Nephron (organoid): Measurements from ENCODE around the gene CRACR2B.
A peak's percentile ranks its signal among the peaks of the same experiment; 100 is the strongest.

ENCODE experiments used
- H3K27ac Mint-ChIP-seq, 3 experiments: 2 replicates each; pipeline ENCODE4 v1.8.0; 2020; ENCODE audit warnings: mixed read lengths in 3 of 3, mild to moderate bottlenecking in 2 of 3, moderate library complexity in 1 of 3
- H3K27me3 Mint-ChIP-seq: 2 replicates; pipeline ENCODE4 v1.8.0; 2021; ENCODE audit warnings: low read depth, mild to moderate bottlenecking, moderate library complexity, mixed read lengths
- H3K36me3 Mint-ChIP-seq: 2 replicates; pipeline ENCODE4 v1.8.0; 2020; ENCODE audit warnings: low read depth, mixed read lengths
- H3K4me1 Mint-ChIP-seq: 2 replicates; pipeline ENCODE4 v1.8.0; 2020; ENCODE audit warnings: mixed read lengths
- H3K4me3 Mint-ChIP-seq, 3 experiments: 2 replicates each; pipeline ENCODE4 v1.8.0; 2020; ENCODE audit warnings: mild to moderate bottlenecking in 3 of 3, mixed read lengths in 3 of 3, moderate library complexity in 2 of 3
- H3K9me3 Mint-ChIP-seq: 2 replicates; pipeline ENCODE4 v1.8.0; 2020; ENCODE audit warnings: mixed read lengths
- TF ChIP-seq, protein P1 (sequence below), 3 experiments: fragments of 200-600 bp; sonication (generic); IDR thresholded peaks; one replicate each; pipeline ENCODE4 v1.5.0; 2021; ENCODE audit warnings: antibody characterized with exemption in 3 of 3; ENCODE audit not compliant: unreplicated experiment in 3 of 3

The CRACR2B gene

DNA sequence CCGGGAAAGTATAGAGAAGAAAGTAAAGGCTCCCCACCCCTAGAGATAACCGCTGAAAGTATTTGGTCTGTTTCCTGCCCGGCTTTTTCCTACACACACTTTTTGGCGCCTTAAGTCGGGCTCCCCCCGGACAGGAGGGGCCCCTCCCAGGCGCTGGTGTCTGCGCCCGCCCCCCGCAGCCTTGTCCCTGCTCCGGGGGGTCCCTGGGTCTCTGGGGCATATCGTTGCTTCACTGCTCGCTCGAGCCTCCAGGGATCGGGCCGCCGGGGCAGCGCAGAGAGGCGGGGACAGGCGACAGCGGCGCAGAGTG, 928 bp upstream of the CRACR2B start:
- Mint-ChIP-seq H3K4me1 (peaks cover 34% of the 10 kb centered on the region), H3K4me3 (peak overlapping the region; percentile 71 to 78 (median 71)), H3K36me3 (peaks cover 8% of the 10 kb centered on the region), H3K27me3 (peaks cover 42% of the 10 kb centered on the region), H3K27ac (peak overlapping the region in 2 of 3 experiments; percentile 60 to 84), H3K9me3 (no peaks in the 10 kb centered on the region)
- TF ChIP-seq, protein P1, sequence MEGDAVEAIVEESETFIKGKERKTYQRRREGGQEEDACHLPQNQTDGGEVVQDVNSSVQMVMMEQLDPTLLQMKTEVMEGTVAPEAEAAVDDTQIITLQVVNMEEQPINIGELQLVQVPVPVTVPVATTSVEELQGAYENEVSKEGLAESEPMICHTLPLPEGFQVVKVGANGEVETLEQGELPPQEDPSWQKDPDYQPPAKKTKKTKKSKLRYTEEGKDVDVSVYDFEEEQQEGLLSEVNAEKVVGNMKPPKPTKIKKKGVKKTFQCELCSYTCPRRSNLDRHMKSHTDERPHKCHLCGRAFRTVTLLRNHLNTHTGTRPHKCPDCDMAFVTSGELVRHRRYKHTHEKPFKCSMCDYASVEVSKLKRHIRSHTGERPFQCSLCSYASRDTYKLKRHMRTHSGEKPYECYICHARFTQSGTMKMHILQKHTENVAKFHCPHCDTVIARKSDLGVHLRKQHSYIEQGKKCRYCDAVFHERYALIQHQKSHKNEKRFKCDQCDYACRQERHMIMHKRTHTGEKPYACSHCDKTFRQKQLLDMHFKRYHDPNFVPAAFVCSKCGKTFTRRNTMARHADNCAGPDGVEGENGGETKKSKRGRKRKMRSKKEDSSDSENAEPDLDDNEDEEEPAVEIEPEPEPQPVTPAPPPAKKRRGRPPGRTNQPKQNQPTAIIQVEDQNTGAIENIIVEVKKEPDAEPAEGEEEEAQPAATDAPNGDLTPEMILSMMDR (IDR thresholded peaks at IDR 0.05; ENCODE audit: unreplicated experiment in 3 of 3) = no peak

GRCh38 chr11:827146-827896, 398 bp upstream of the CRACR2B start:
- peak overlapping the region; percentile 29 to 75 (median 75) for H3K27ac Mint-ChIP-seq
- TF ChIP-seq, protein P1 (IDR thresholded peaks at IDR 0.05; ENCODE audit: unreplicated experiment in 3 of 3) = no peak
- H3K36me3 Mint-ChIP-seq = peaks cover 8% of the 10 kb centered on the region
- H3K9me3 Mint-ChIP-seq = no peaks in the 10 kb centered on the region
- H3K27me3 Mint-ChIP-seq = peaks cover 45% of the 10 kb centered on the region
- peaks cover 37% of the 10 kb centered on the region for H3K4me1 Mint-ChIP-seq
- peak overlapping the region; percentile 73 to 79 (median 78) for H3K4me3 Mint-ChIP-seq

- Mint-ChIP-seq H3K36me3 (peaks cover 8% of the 10 kb centered on the region), H3K27ac (peak overlapping the region; percentile 29 to 75 (median 75)), H3K27me3 (peaks cover 45% of the 10 kb centered on the region), H3K4me3 (peak overlapping the region; percentile 73 to 79 (median 78)), H3K4me1 (peaks cover 37% of the 10 kb centered on the region), H3K9me3 (no peaks in the 10 kb centered on the region)
- TF ChIP-seq, protein P1 (IDR thresholded peaks at IDR 0.05; ENCODE audit: unreplicated experiment in 3 of 3) = no peak
Observed at GRCh38 chr11:828506-829175, 922 bp downstream of the CRACR2B start.

DNA sequence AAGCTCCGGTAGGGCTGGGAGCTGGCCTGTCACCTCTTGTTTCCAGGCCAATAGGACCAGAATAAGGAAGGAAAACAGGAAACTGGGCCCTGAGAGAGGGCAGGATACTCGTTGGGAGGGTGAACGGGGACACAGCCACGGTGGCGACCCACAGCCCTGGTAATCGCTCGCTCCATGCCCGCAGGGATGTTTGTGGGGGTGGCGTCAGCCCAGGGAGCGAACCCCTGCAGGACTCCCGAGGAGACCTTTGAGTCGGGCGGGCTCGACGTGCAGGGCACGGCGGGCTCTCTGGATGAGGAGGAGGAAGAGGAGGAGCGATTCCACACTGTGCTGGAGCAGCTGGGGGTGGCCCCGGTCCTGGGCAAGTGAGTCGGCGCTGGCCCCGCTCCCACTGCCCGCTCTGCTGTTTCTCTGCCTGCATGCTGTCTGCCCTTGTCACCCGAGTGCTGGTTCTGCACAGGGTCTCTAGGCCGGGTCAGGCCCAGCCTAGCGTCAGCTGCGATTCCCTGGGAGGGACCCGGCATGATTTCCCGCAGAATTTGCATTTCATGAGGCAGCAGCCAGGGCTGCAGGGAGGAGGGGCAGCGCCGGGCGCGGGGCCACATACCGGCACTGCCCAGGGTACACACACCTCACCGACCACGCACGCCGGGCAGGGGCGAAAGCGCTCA, 1.6 kb downstream of the CRACR2B start:
- Mint-ChIP-seq H3K27me3 (peaks cover 45% of the 10 kb centered on the region), H3K27ac (peak overlapping the region in 2 of 3 experiments; percentile 25 to 51), H3K9me3 (no peaks in the 10 kb centered on the region), H3K4me3 (peak overlapping the region; percentile 63 to 78 (median 70)), H3K4me1 (peaks cover 37% of the 10 kb centered on the region), H3K36me3 (peaks cover 8% of the 10 kb centered on the region)
- TF ChIP-seq, protein P1 (IDR thresholded peaks at IDR 0.05; ENCODE audit: unreplicated experiment in 3 of 3) = no peak

GRCh38 chr11:829847-830294, 2.2 kb downstream of the CRACR2B start:
- peaks cover 43% of the 10 kb centered on the region for H3K27me3 Mint-ChIP-seq
- TF ChIP-seq, protein P1 (IDR thresholded peaks at IDR 0.05; ENCODE audit: unreplicated experiment in 3 of 3) = no peak
- H3K36me3 Mint-ChIP-seq = peaks cover 6% of the 10 kb centered on the region
- H3K4me3 Mint-ChIP-seq = peak overlapping the region; percentile 59 to 74 (median 70)
- H3K27ac Mint-ChIP-seq = peak overlapping the region in 1 of 3 experiments; percentile 55
- H3K4me1 Mint-ChIP-seq = peaks cover 35% of the 10 kb centered on the region
- no peaks in the 10 kb centered on the region for H3K9me3 Mint-ChIP-seq
